ENCODE measurements around the gene PAK4. TPM values are rescaled to one million over a fixed set of nuclear protein-coding genes. Genes with fewer than 3 reads are reported as not detected.
A peak's percentile ranks its signal among the peaks of the same experiment; 100 is the strongest.

PAK4 gene
- total RNA-seq, 2 experiments from 2014 or later: 9.8 to 11.5 TPM

DNA sequence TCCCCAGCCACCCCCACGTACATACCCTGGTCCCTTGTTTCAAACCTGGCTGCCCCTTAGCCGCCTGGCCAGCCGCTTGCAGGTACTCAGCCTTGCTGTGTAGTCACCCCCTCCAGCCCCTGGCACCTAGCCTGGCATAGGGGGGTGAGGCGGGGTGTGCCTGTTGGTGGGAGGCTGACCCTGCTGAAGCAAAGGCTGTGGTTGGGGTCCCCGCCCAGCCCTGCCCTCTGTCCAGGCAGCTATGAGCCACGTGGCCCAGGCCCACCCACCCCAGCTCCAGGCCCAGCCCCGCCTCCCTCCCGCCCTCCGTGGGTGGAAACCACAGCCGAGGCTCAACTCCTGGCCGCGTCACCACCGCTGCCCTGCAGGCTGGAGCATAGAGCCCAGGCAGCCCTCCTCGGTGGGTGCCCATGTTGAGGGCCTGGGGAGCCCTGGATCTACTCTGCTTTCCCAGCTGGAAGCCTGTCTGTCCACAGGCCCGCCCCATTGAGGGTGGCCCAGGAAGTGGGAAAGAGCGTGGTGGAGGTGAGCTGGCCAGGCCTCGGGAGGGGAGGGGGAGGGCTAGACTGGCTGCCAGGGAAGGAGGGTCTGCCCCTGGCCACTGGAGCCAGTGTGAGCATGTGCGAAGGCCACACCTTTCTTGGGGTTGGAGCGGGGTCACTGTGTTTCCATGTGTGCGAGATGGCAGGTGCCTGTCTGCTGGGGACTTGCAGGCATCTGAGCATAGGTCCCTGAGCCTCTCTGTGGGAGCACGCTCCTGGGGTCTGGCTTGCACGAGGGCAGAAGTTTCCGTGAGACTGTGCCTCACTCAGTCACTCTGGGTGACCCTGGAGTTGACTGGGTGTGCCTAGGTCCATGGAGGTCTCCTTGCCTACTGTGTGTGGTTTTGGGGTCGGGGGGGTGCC is 31.0 kb downstream of the PAK4 start:
- TF ChIP-seq, protein P1, sequence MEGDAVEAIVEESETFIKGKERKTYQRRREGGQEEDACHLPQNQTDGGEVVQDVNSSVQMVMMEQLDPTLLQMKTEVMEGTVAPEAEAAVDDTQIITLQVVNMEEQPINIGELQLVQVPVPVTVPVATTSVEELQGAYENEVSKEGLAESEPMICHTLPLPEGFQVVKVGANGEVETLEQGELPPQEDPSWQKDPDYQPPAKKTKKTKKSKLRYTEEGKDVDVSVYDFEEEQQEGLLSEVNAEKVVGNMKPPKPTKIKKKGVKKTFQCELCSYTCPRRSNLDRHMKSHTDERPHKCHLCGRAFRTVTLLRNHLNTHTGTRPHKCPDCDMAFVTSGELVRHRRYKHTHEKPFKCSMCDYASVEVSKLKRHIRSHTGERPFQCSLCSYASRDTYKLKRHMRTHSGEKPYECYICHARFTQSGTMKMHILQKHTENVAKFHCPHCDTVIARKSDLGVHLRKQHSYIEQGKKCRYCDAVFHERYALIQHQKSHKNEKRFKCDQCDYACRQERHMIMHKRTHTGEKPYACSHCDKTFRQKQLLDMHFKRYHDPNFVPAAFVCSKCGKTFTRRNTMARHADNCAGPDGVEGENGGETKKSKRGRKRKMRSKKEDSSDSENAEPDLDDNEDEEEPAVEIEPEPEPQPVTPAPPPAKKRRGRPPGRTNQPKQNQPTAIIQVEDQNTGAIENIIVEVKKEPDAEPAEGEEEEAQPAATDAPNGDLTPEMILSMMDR (IDR thresholded peaks at IDR 0.05): no peak
- intact Hi-C loops (cut with micrococcal nuclease): no loop called here
- Mint-ChIP-seq H3K27ac (no peak overlapping the region), H3K36me3 (ENCODE audit: low read depth) (no peaks in the 10 kb centered on the region), H3K4me3 (no peak overlapping the region), H3K4me1 (ENCODE audit: low read depth) (peaks cover 16% of the 10 kb centered on the region), H3K27me3 (no peaks in the 10 kb centered on the region), H3K9me3 (no peaks in the 10 kb centered on the region)
- ATAC-seq (peak; percentile 55), DNase-seq (peak; percentile 20)
- CTCF ChIA-PET: interaction anchor here (1.3 kb wide), 1 partner anchor 34 kb away, joined by 3 read pairs; no protein-coding TSS in a partner anchor
- POLR2A ChIA-PET: interaction anchor here (0.9 kb wide), 1 partner anchor 12 kb away, joined by 3 read pairs; no protein-coding TSS in a partner anchor

DNA sequence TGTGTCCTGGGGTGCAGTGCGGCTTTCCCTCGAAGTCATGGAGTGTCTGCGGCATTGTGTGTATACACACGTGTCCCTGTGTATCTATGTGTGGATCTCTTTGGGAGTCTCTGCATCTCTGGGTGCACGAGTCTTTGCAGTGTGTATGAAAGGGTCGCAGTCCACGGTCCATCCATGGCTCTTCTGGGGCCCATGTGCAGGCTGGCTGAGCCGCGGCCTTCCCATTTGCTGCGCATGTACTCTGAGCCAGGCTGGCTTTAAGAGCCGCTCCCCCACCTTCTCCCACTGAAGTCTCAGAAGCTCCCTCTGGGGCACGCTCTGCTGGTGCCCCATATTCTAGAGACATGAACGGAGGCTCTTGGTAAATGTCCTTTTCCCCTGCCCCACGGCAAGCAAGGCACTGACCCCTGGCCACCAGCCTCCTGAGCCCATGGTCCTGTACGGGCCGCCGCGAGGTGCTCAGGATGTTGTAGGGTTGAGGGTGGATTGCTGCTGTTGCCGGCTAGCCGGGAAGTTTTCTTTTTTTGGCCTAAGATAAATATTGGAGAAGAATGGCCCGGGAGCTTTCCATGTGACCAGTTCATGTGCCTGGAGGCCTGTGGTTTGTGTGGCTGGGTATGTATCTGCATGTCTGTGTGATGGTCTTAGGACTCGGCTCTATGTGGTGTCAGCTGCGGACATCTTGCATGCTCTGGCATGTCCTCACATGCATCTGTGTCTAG is 31.9 kb downstream of the PAK4 start:
- H3K4me1 Mint-ChIP-seq (ENCODE audit: low read depth): peaks cover 17% of the 10 kb centered on the region
- H3K36me3 Mint-ChIP-seq (ENCODE audit: low read depth): no peaks in the 10 kb centered on the region
- H3K27ac Mint-ChIP-seq: no peak overlapping the region
- CTCF ChIA-PET: interaction anchor here (1.3 kb wide), 1 partner anchor 35 kb away, joined by 3 read pairs; no protein-coding TSS in a partner anchor
- no peaks in the 10 kb centered on the region for H3K27me3 Mint-ChIP-seq
- TF ChIP-seq, protein P1 (IDR thresholded peaks at IDR 0.05): no peak
- POLR2A ChIA-PET: no interaction called here
- intact Hi-C loops (cut with micrococcal nuclease): no loop called here
- H3K9me3 Mint-ChIP-seq: no peaks in the 10 kb centered on the region
- DNase-seq (no peak), ATAC-seq (no peak)
- no peak overlapping the region for H3K4me3 Mint-ChIP-seq

DNA sequence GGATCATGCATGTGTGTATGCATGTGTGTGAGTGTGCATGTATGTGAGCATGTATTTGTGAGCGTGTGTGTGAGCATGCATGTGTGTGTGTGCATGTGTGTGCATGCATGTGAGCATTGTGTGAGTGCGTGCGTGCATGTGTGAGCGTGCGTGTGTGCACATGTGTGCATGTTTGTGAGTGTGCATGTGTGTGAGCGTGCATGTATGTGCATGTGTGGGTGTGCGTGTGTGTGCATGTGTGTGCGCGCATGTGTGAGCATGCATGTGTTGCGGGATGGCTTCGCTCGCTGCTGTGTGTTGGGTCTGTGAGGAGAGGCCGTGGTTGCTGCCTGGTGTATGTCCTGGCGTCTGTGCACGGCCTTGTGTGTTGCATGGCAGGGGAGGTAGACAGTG is 32.4 kb downstream of the PAK4 start:
- TF ChIP-seq, protein P1 (IDR thresholded peaks at IDR 0.05): no peak
- CTCF ChIA-PET: interaction anchor here (1.3 kb wide), 1 partner anchor 35 kb away, joined by 3 read pairs; no protein-coding TSS in a partner anchor

DNA sequence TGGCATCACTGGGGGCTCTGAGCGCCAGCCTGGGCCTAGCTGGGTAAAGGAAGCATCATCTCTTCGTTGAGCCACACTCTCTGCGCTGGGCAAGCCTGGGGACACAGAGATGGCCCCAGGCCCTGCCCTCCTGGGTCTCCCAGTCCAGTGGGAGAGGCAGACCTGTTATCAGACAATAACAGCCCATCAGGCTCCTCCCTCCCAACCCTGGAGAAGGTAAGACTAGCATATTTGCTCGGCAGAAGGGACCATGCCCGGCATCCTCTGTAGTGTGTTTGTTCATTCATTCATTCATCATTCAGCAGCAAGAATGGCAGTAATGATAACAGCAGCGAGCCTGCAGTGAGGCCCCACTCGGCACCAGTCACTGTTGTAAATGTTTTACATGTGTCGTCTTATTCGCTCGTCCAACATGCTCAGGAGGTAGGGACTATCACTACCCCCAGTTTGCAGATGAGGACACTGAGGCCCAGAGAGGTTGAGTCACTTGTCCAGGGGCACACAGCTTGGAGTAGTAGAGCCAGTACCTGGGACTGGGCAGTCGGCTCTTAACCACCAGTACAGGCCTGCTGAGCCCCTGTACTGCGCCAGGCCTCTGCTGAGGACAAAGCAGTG is 33.2 kb downstream of the PAK4 start:
- CTCF ChIA-PET: no interaction called here
- DNase-seq: no peak

More for the DNA sequence above, 32.4 kb downstream of the PAK4 start:
- POLR2A ChIA-PET: no interaction called here
- Mint-ChIP-seq H3K4me3 (no peak overlapping the region), H3K27ac (no peak overlapping the region), H3K9me3 (no peaks in the 10 kb centered on the region), H3K4me1 (ENCODE audit: low read depth) (peaks cover 21% of the 10 kb centered on the region), H3K27me3 (no peaks in the 10 kb centered on the region), H3K36me3 (ENCODE audit: low read depth) (no peaks in the 10 kb centered on the region)
- ATAC-seq (no peak), DNase-seq (no peak)
- intact Hi-C loops (cut with micrococcal nuclease): no loop called here

More for the DNA sequence above, 33.2 kb downstream of the PAK4 start:
- ATAC-seq: no peak
- intact Hi-C loops (cut with micrococcal nuclease): no loop called here
- TF ChIP-seq, protein P1 (IDR thresholded peaks at IDR 0.05): no peak
- Mint-ChIP-seq H3K27ac (no peak overlapping the region), H3K4me1 (ENCODE audit: low read depth) (peaks cover 23% of the 10 kb centered on the region), H3K4me3 (no peak overlapping the region), H3K9me3 (no peaks in the 10 kb centered on the region), H3K27me3 (no peaks in the 10 kb centered on the region), H3K36me3 (ENCODE audit: low read depth) (no peaks in the 10 kb centered on the region)
- POLR2A ChIA-PET: no interaction called here

Data from activated CD8-positive, alpha-beta T cell treated with anti-CD3 and anti-CD28 coated beads for 36 hours (primary cell).